ENCODE measurements around the gene LPAR1.

LPAR1 gene

GRCh38 chr9:110918316-110919049, 119.8 kb downstream of the LPAR1 start:
- no peak for DNase-seq (ENCODE audit: low spot score)

GRCh38 chr9:110916403-110916802, 121.9 kb downstream of the LPAR1 start:
- no peak for DNase-seq (ENCODE audit: low spot score)

GRCh38 chr9:110912419-110913291, 125.6 kb downstream of the LPAR1 start:
- no peak for DNase-seq (ENCODE audit: low spot score)

GRCh38 chr9:110911659-110912418, 126.4 kb downstream of the LPAR1 start:
- no peak for DNase-seq (ENCODE audit: low spot score)

GRCh38 chr9:110908894-110909293, 129.4 kb downstream of the LPAR1 start:
- DNase-seq (ENCODE audit: low spot score), result no peak

- no peak for DNase-seq (ENCODE audit: low spot score)
Measured at GRCh38 chr9:110900917-110901316, 137.4 kb downstream of the LPAR1 start.

- DNase-seq (ENCODE audit: low spot score), result no peak
Measured at GRCh38 chr9:110900456-110900855, 137.8 kb downstream of the LPAR1 start.

- no peak for DNase-seq (ENCODE audit: low spot score)
Measured at GRCh38 chr9:110898866-110899265, 139.4 kb downstream of the LPAR1 start.

- no peak for DNase-seq (ENCODE audit: low spot score)
Measured at GRCh38 chr9:110898358-110898757, 139.9 kb downstream of the LPAR1 start.

GRCh38 chr9:110897943-110898342, 140.3 kb downstream of the LPAR1 start:
- no peak for DNase-seq (ENCODE audit: low spot score)

- no peak for DNase-seq (ENCODE audit: low spot score)
Measured at GRCh38 chr9:110895147-110895905, 142.9 kb downstream of the LPAR1 start.

- no peak for DNase-seq (ENCODE audit: low spot score)
Measured at GRCh38 chr9:110894731-110895130, 143.5 kb downstream of the LPAR1 start.

GRCh38 chr9:110892689-110893088, 145.6 kb downstream of the LPAR1 start:
- no peak for DNase-seq (ENCODE audit: low spot score)

- no peak for DNase-seq (ENCODE audit: low spot score)
Measured at GRCh38 chr9:110891760-110892159, 146.5 kb downstream of the LPAR1 start.

GRCh38 chr9:110890416-110890815, 147.9 kb downstream of the LPAR1 start:
- no peak for DNase-seq (ENCODE audit: low spot score)

- no peak for DNase-seq (ENCODE audit: low spot score)
Measured at GRCh38 chr9:110887276-110887675, 151.0 kb downstream of the LPAR1 start.

- no peak for DNase-seq (ENCODE audit: low spot score)
Measured at GRCh38 chr9:110886832-110887231, 151.4 kb downstream of the LPAR1 start.

- no peak for DNase-seq (ENCODE audit: low spot score)
Measured at GRCh38 chr9:110880189-110880588, 158.1 kb downstream of the LPAR1 start.

GRCh38 chr9:110877374-110877773, 160.9 kb downstream of the LPAR1 start:
- no peak for DNase-seq (ENCODE audit: low spot score)

- DNase-seq (ENCODE audit: low spot score), result no peak
Measured at GRCh38 chr9:110876929-110877328, 161.3 kb downstream of the LPAR1 start.

GRCh38 chr9:110874963-110875674, 163.2 kb downstream of the LPAR1 start:
- DNase-seq (ENCODE audit: low spot score), result no peak

Measured in CD4-positive, alpha-beta T cell treated with Interleukin-15 for 4 hours (primary cell).